Mesodermal cell (in vitro differentiated cells): ENCODE results near the gene SOX6.
A peak's percentile ranks its signal among the peaks of the same experiment; 100 is the strongest.
"Not testable (repeated sequence)": the region's sequence is repeated elsewhere in the genome, so short reads cannot be mapped to it uniquely, and the experiment has no call there.

Source experiments
- H3K27ac ChIP-seq: 2 replicates; pipeline ENCODE4 v1.7.0; 2013; ENCODE audit warnings: mild to moderate bottlenecking, low read depth, low read length, moderate library complexity; ENCODE audit not compliant: severe bottlenecking
- H3K36me3 ChIP-seq: 2 replicates; pipeline ENCODE4 v1.7.1; 2013; ENCODE audit warnings: mild to moderate bottlenecking, low read length, moderate library complexity; ENCODE audit not compliant: control insufficient read depth, insufficient read depth
- H3K4me1 ChIP-seq: one replicate; pipeline ENCODE4 v1.7.1; 2013; ENCODE audit warnings: mild to moderate bottlenecking, low read length; ENCODE audit not compliant: insufficient read depth, control insufficient read depth, poor library complexity, severe bottlenecking
- H3K4me3 ChIP-seq: 2 replicates; pipeline ENCODE4 v1.7.0; 2013; ENCODE audit warnings: low read length, control low read depth, mild to moderate bottlenecking; ENCODE audit not compliant: insufficient read depth, poor library complexity, severe bottlenecking; ENCODE audit errors: extremely low read depth
- H3K9me3 ChIP-seq: 2 replicates; pipeline ENCODE4 v1.7.1; 2013; ENCODE audit warnings: mild to moderate bottlenecking, low read length, moderate library complexity; ENCODE audit not compliant: control insufficient read depth
- WGBS, 2 experiments: methylation state at CpG; one replicate each; pipeline ENCODE4 v1.1.5; 2013; ENCODE audit warnings: missing lambda C conversion rate in 2 of 2; ENCODE audit not compliant: insufficient coverage in 2 of 2; 5-methylcytosine and 5-hydroxymethylcytosine counted together

SOX6 gene

GRCh38 chr11:16151138-16151537, 205.2 kb downstream of the SOX6 start:
- Histone ChIP-seq H3K4me1 (peaks cover 37% of the 10 kb centered on the region), H3K9me3 (no peaks in the 10 kb centered on the region), H3K4me3 (no peak overlapping the region), H3K36me3 (no peaks in the 10 kb centered on the region), H3K27ac (no peak overlapping the region)
- WGBS, 2 experiments, result 90 to 92% methylated on average over 6 of the region's 6 CpGs

- H3K9me3 ChIP-seq, result no peaks in the 10 kb centered on the region
- H3K4me1 ChIP-seq, result peaks cover 30% of the 10 kb centered on the region
- H3K36me3 ChIP-seq, result no peaks in the 10 kb centered on the region
- WGBS, 2 experiments, result no CpG with 5 or more reads among the region's 1 CpG
- no peak overlapping the region for H3K4me3 ChIP-seq
- peak overlapping the region; percentile 71 for H3K27ac ChIP-seq
Measured at GRCh38 chr11:16149476-16149875, 206.9 kb downstream of the SOX6 start.

GRCh38 chr11:16148301-16148931, 207.9 kb downstream of the SOX6 start:
- Histone ChIP-seq H3K4me1 (peaks cover 21% of the 10 kb centered on the region), H3K9me3 (no peaks in the 10 kb centered on the region), H3K36me3 (no peaks in the 10 kb centered on the region), H3K27ac (peak overlapping the region; percentile 71), H3K4me3 (no peak overlapping the region)
- WGBS, 2 experiments, result 76 to 80% methylated on average over 8 of the region's 8 CpGs

- H3K9me3 ChIP-seq, H3K4me3 ChIP-seq, H3K27ac ChIP-seq, H3K36me3 ChIP-seq: not testable (repeated sequence)
- WGBS, 2 experiments, result no CpG with 5 or more reads among the region's 2 CpGs
- peaks cover 21% of the 10 kb centered on the region for H3K4me1 ChIP-seq
Measured at GRCh38 chr11:16146980-16147379, 209.4 kb downstream of the SOX6 start.

- not testable (repeated sequence) for H3K9me3 ChIP-seq, H3K4me1 ChIP-seq, H3K4me3 ChIP-seq, H3K36me3 ChIP-seq, H3K27ac ChIP-seq
- WGBS, 2 experiments, result 83 to 85% methylated on average over 4 to 7 of the region's 7 CpGs
Measured at GRCh38 chr11:16141614-16142013, 214.7 kb downstream of the SOX6 start.

- H3K4me3 ChIP-seq, H3K4me1 ChIP-seq, H3K36me3 ChIP-seq, H3K27ac ChIP-seq, H3K9me3 ChIP-seq: not testable (repeated sequence)
- 92 to 96% methylated on average over 4 to 7 of the region's 8 CpGs for WGBS, 2 experiments
Measured at GRCh38 chr11:16141162-16141561, 215.2 kb downstream of the SOX6 start.

- Histone ChIP-seq H3K27ac (no peak overlapping the region), H3K36me3 (no peaks in the 10 kb centered on the region), H3K4me1 (no peaks in the 10 kb centered on the region), H3K4me3 (no peak overlapping the region), H3K9me3 (no peaks in the 10 kb centered on the region)
- WGBS, 2 experiments, result 80 to 86% methylated on average over 2 to 3 of the region's 5 CpGs
Measured at GRCh38 chr11:16136792-16137390, 219.5 kb downstream of the SOX6 start.

GRCh38 chr11:16133867-16134266, 222.5 kb downstream of the SOX6 start:
- WGBS, 2 experiments, result 100% methylated on average over 1 of the region's 3 CpGs
- Histone ChIP-seq H3K27ac (no peak overlapping the region), H3K36me3 (no peaks in the 10 kb centered on the region), H3K4me1 (no peaks in the 10 kb centered on the region), H3K9me3 (no peaks in the 10 kb centered on the region), H3K4me3 (no peak overlapping the region)

GRCh38 chr11:16127732-16128131, 228.6 kb downstream of the SOX6 start:
- Histone ChIP-seq H3K27ac (no peak overlapping the region), H3K9me3 (no peaks in the 10 kb centered on the region), H3K36me3 (no peaks in the 10 kb centered on the region)

GRCh38 chr11:16126362-16126761, 230.0 kb downstream of the SOX6 start:
- Histone ChIP-seq H3K4me3 (no peak overlapping the region), H3K4me1 (peaks cover 10% of the 10 kb centered on the region), H3K36me3 (no peaks in the 10 kb centered on the region), H3K27ac (peak overlapping the region; percentile 82), H3K9me3 (no peaks in the 10 kb centered on the region)

More at GRCh38 chr11:16127732-16128131, 228.6 kb downstream of the SOX6 start:
- Histone ChIP-seq H3K4me1 (peaks cover 10% of the 10 kb centered on the region), H3K4me3 (no peak overlapping the region)

- no peaks in the 10 kb centered on the region for H3K36me3 ChIP-seq
- no peak overlapping the region for H3K4me3 ChIP-seq
- peak overlapping the region; percentile 82 for H3K27ac ChIP-seq
- H3K4me1 ChIP-seq, result peaks cover 10% of the 10 kb centered on the region
- H3K9me3 ChIP-seq, result no peaks in the 10 kb centered on the region
Measured at GRCh38 chr11:16125796-16126195, 230.6 kb downstream of the SOX6 start.
